Hepatic stellate cell (primary cell): ENCODE data around the gene ARSK.

ENCODE experiments used
- DNase-seq: peaks from one replicate; pipeline ENCODE4 v3.0.0; 2011; ENCODE audit warnings: low spot score

Gene ARSK, protein sequence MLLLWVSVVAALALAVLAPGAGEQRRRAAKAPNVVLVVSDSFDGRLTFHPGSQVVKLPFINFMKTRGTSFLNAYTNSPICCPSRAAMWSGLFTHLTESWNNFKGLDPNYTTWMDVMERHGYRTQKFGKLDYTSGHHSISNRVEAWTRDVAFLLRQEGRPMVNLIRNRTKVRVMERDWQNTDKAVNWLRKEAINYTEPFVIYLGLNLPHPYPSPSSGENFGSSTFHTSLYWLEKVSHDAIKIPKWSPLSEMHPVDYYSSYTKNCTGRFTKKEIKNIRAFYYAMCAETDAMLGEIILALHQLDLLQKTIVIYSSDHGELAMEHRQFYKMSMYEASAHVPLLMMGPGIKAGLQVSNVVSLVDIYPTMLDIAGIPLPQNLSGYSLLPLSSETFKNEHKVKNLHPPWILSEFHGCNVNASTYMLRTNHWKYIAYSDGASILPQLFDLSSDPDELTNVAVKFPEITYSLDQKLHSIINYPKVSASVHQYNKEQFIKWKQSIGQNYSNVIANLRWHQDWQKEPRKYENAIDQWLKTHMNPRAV

DNA sequence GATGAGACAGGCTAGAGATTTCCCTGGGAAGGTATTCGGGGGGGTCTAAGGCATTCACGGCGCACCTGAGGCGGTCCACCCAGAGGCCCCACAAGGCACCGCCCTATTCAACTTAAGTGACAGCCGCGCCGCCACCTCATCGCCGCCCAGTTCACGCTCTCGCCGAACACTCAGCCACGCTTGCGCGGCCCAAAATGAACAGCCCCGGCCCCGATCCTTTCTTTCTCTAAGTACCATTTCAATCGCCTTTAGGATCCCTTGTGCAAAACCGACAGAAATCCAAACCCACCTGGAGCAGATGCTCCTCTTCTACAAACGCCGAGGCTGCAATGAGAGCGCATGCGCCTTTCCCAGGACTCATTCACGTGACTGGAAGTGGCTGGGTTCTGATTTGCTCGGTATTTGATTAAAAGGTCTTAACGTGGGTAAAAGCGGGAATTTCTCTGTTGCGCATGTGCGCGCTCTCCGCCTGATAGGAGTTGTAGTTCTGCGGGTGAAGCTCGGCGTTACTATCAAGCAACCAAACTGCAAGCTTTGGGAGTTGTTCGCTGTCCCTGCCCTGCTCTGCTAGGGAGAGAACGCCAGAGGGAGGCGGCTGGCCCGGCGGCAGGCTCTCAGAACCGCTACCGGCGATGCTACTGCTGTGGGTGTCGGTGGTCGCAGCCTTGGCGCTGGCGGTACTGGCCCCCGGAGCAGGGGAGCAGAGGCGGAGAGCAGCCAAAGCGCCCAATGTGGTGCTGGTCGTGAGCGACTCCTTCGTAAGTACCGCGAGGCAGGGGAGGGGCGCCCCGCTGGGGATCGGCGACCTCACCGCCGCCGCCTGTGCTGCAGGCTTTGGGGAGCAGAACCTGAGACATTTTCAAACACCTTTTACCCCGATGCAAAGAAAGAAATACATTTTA is at the start of gene ARSK, which contains the start of gene SKIC3:
Gene ARSK (plus strand): TSS at position 455 of the 902 bp plus-strand sequence. CDS start 178 bp downstream, at position 633.
Gene SKIC3 (minus strand): TSS at position 331 of the 902 bp plus-strand sequence. CDS start 7,827 bp downstream, outside the sequence.
- DNase-seq = peak; percentile 90

DNA sequence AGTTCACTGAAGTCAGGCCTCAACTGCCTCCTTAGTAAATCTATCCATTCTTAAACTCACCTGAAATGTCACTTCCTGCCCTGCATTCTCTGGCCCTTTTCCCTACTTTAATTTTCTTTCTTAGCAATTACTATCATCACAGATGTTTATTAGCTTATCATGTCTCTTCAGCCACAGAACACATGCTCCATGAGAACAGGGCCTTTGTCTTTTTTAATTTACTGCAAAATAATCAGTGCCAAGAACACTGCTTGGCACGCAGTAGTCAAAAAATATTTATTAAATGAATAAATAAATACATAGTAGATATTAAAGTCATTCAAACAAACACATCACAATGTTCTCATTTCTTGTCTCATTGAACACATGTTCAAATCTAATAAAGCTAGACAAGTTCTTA is 46.4 kb upstream of the ARSK start:
- DNase-seq = no peak

DNA sequence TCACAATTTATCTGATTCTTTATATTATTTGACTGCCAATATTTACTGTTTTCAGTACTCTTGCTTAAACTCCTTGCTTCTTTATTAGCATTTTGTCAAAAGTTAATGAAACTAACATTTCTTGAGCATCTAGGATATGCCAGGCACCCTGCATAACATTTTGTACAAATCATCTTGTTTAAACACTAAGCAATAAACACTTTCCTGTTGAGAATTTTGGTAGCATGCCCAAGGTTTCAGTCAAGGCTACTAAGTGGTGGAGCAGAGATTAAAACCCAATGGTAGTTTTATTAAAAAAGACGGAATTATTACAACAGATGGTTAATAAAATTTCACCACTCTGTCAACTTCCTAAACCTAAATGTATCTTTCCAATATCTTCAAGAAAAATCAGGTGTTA is 43.3 kb upstream of the ARSK start:
- no peak for DNase-seq

DNA sequence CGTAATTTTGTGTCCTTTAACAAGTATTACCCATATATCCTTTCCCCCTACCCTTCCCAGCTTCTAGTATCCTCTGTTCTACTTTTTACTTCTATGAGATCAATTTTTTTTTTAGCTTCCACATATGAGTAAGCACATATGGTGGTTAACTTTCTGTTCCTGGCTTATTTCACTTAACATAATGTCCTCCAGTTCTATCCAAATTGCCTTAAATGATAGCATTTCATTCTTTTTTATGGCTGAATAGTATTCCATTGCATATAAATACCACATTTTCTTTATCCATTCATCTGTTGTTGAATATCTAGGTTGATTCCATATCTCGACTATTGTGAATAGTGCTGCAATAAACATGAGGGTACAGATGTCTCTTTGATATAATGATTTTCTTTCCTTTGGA is 36.5 kb upstream of the ARSK start:
- DNase-seq = no peak

- DNase-seq = no peak
These were observed 35.8 kb upstream of the ARSK start for GRCh38 chr5:95519151-95519550.

- DNase-seq = no peak
These were observed 35.2 kb upstream of the ARSK start for GRCh38 chr5:95519681-95520080.

- no peak for DNase-seq
These were observed 34.7 kb upstream of the ARSK start for GRCh38 chr5:95520206-95520605.

GRCh38 chr5:95524423-95524822 is 30.5 kb upstream of the ARSK start:
- no peak for DNase-seq

- DNase-seq = no peak
These were observed 28.0 kb upstream of the ARSK start for GRCh38 chr5:95526871-95527270.

- no peak for DNase-seq
These were observed 26.3 kb upstream of the ARSK start for GRCh38 chr5:95528565-95528964.

- DNase-seq = peak; percentile 26
These were observed 24.5 kb upstream of the ARSK start for GRCh38 chr5:95530416-95530815.

- DNase-seq = no peak
These were observed 23.4 kb upstream of the ARSK start for GRCh38 chr5:95531491-95531890.

GRCh38 chr5:95532415-95532814 is 22.5 kb upstream of the ARSK start:
- DNase-seq = no peak

- DNase-seq = no peak
These were observed 21.8 kb upstream of the ARSK start for GRCh38 chr5:95533106-95533505.

GRCh38 chr5:95533761-95534160 is 21.1 kb upstream of the ARSK start:
- no peak for DNase-seq

- DNase-seq = no peak
These were observed 17.4 kb upstream of the ARSK start for GRCh38 chr5:95537501-95537900.

- no peak for DNase-seq
These were observed 11.7 kb upstream of the ARSK start for GRCh38 chr5:95543017-95543705.

GRCh38 chr5:95549030-95549429 is 5.9 kb upstream of the ARSK start:
- DNase-seq = no peak

GRCh38 chr5:95554331-95554646 is 612 bp upstream of the ARSK start:
- no peak for DNase-seq

GRCh38 chr5:95555553-95555952 is 652 bp downstream of the ARSK start:
- DNase-seq = no peak

- no peak for DNase-seq
These were observed 2.9 kb downstream of the ARSK start for GRCh38 chr5:95557841-95558240.

DNA sequence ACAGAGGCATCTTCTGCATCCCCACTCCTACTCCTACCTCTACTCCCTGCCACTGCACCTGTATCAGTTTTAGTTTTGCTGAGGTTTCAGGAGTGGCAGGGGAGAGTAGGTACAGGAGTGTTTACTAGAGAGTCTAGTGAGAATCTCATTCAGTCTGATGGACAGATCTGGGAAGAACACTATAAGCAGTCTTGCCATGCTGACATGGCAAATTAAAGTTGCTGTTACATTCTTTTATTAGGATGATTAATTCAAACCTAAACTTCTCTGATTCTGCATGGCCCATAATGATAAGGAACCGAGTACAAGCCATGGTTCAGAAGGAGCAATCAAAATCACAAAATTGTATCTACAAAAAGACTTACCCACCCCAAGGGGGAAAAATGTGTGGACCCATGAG is 7.4 kb downstream of the ARSK start:
- no peak for DNase-seq
